K562 (cell line): Measurements from ENCODE around the gene GPX5. TPM values are rescaled to one million over a fixed set of nuclear protein-coding genes. Genes with fewer than 3 reads are reported as not detected.

Experiments
- CCNT2 ChIP-seq: IDR thresholded peaks from 2 replicates; pipeline ENCODE4 v1.6.1; 2011; ENCODE audit warnings: borderline replicate concordance, low read depth, mild to moderate bottlenecking, moderate library complexity, mixed read lengths, low read length; ENCODE audit not compliant: insufficient read length; ENCODE audit errors: extremely low read depth
- DIDO1 ChIP-seq: fragments of 450-650 bp; IDR thresholded peaks from 2 replicates; pipeline ENCODE4 v1.6.1; 2016; ENCODE audit warnings: low read depth, missing biosample characterization, missing genetic modification characterization
- E2F3 ChIP-seq: fragments of 250-450 bp; sonication (Bioruptor Pico); IDR thresholded peaks from 2 replicates; pipeline ENCODE4 v1.4.0; 2020; ENCODE audit warnings: mild to moderate bottlenecking
- EP300 ChIP-seq: IDR thresholded peaks from 2 replicates; pipeline ENCODE4 v1.6.1; 2012; ENCODE audit warnings: low read length, improper control_type of control experiment
- HDAC8 ChIP-seq: fragments of 450-650 bp; IDR thresholded peaks from 2 replicates; pipeline ENCODE4 v1.6.1; 2016; ENCODE audit warnings: mild to moderate bottlenecking, missing genetic modification characterization, moderate library complexity, missing compliant biosample characterization
- MAFK ChIP-seq: IDR thresholded peaks from 2 replicates; pipeline ENCODE4 v1.6.1; 2011; ENCODE audit warnings: low read length, improper control_type of control experiment
- POLR2A ChIP-seq: fragments of 450-650 bp; conservative IDR thresholded peaks from 2 replicates; pipeline ENCODE4 v1.6.1; 2016
- SMAD1 ChIP-seq: fragments of 150-350 bp; IDR thresholded peaks from 2 replicates; pipeline ENCODE4 v1.6.1; 2014; ENCODE audit warnings: low read length, low read depth; ENCODE audit not compliant: partially characterized antibody
- SMAD4 ChIP-seq: fragments of 250-450 bp; sonication (Bioruptor Pico); conservative IDR thresholded peaks from 2 replicates; pipeline ENCODE4 v1.8.0; 2021; ENCODE audit warnings: inconsistent platforms, mild to moderate bottlenecking, moderate library complexity
- TEAD4 ChIP-seq, 2 experiments: sonication (generic) in 1 of 2; formaldehyde crosslinking in 1 of 2; IDR thresholded peaks; 2 replicates each; pipeline versions ENCODE4 v1.6.1 to v1.8.0; 2012 to 2022; ENCODE audit warnings: borderline replicate concordance in 1 of 2, inconsistent platforms in 1 of 2, low read length in 1 of 2, mild to moderate bottlenecking in 1 of 2, missing genetic modification reagents in 1 of 2
- TGIF2 ChIP-seq: sonication (generic); formaldehyde crosslinking; IDR thresholded peaks from 2 replicates; pipeline ENCODE4 v1.8.1; 2022; ENCODE audit warnings: mild to moderate bottlenecking, missing genetic modification reagents, moderate library complexity
- ZNF224 ChIP-seq: sonication (generic); formaldehyde crosslinking; IDR thresholded peaks from 2 replicates; pipeline ENCODE4 v1.8.0; 2022; ENCODE audit warnings: mild to moderate bottlenecking, missing genetic modification reagents
- ZNF24 ChIP-seq: fragments of 450-650 bp; IDR thresholded peaks from 2 replicates; pipeline ENCODE4 v1.6.1; 2016
- polyA plus RNA-seq, 8 experiments: library from polyadenylated mRNA; depleted of rRNA in 4 of 8; stranded (reverse) in 5 of 8; unstranded in 3 of 8; fragments of >200 nt; fragmentation: Nextera tagmentation in 2 of 8; fragmentation: Illumina TruSeq in 1 of 8; extraction: Ambion mirVana in 2 of 8; extraction: Trizol in 1 of 8; gene quantifications; 2 replicates each; pipeline versions ENCODE4 v1.2.1 to v1.2.3, GENCODE V29; 2011 to 2014; ENCODE audit warnings: inconsistent platforms in 1 of 8, missing spikeins in 1 of 8
- total RNA-seq, 7 experiments: library from RNA; depleted of rRNA in 6 of 7; stranded (reverse); fragments of >200 nt in 6 of 7; fragmentation: Illumina TruSeq in 2 of 7; extraction: Trizol in 2 of 7; gene quantifications; 2 replicates each; pipeline versions ENCODE4 v1.2.1 to v1.2.3, GENCODE V29; 2011 to 2021; ENCODE audit warnings: low replicate concordance in 1 of 7
- TF ChIP-seq, protein P1 (sequence below), 2 experiments: fragments of 450-650 bp; formaldehyde crosslinking in 1 of 2; IDR thresholded peaks; 2 replicates each; pipeline versions ENCODE4 v1.4.0 to v1.6.1; 2014 to 2020; ENCODE audit warnings: mild to moderate bottlenecking in 2 of 2, borderline replicate concordance in 1 of 2, low read depth in 1 of 2
- TF ChIP-seq, protein P2 (sequence below): fragments of 450-650 bp; IDR thresholded peaks from 2 replicates; pipeline ENCODE4 v1.6.1; 2016; ENCODE audit warnings: borderline replicate concordance
- TF ChIP-seq, protein P3 (sequence below): IDR thresholded peaks from 3 replicates; pipeline ENCODE4 v1.6.1; 2011; ENCODE audit warnings: borderline replicate concordance, mild to moderate bottlenecking, moderate library complexity; ENCODE audit not compliant: insufficient read length; ENCODE audit errors: extremely low read depth

GPX5 gene
- total and polyA plus RNA-seq, 9 of the 15 experiments (the other 6 are each of a cell fraction or from before 2014, with no cell fraction given) = 0.07 to 0.18 (median 0.15) TPM; not detected in 6

DNA sequence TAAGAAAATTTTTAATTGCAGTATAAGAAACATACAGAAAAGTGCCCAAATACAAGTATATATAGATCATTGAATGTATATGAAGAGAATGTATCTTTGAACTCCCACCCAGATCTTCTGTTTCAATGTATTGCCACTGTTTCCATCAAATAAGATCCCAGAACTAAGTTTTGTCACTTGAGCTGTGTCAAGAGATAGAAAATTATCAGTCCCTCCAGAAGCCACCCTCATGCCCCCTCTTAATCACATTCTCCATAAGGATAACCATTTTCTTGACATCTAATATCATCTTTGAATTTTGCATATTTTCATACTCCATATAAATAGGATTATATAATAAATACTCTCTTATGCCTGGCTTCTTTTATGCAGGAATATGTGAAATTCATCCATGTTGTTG is 20.3 kb downstream of the GPX5 start (continued):
- TF ChIP-seq MAFK = no peak
- TF ChIP-seq ZNF24 = no peak
- no peak for TF ChIP-seq SMAD1
- TF ChIP-seq SMAD4 (CRISPR knock-in tag) = no peak
- TF ChIP-seq, protein P1, sequence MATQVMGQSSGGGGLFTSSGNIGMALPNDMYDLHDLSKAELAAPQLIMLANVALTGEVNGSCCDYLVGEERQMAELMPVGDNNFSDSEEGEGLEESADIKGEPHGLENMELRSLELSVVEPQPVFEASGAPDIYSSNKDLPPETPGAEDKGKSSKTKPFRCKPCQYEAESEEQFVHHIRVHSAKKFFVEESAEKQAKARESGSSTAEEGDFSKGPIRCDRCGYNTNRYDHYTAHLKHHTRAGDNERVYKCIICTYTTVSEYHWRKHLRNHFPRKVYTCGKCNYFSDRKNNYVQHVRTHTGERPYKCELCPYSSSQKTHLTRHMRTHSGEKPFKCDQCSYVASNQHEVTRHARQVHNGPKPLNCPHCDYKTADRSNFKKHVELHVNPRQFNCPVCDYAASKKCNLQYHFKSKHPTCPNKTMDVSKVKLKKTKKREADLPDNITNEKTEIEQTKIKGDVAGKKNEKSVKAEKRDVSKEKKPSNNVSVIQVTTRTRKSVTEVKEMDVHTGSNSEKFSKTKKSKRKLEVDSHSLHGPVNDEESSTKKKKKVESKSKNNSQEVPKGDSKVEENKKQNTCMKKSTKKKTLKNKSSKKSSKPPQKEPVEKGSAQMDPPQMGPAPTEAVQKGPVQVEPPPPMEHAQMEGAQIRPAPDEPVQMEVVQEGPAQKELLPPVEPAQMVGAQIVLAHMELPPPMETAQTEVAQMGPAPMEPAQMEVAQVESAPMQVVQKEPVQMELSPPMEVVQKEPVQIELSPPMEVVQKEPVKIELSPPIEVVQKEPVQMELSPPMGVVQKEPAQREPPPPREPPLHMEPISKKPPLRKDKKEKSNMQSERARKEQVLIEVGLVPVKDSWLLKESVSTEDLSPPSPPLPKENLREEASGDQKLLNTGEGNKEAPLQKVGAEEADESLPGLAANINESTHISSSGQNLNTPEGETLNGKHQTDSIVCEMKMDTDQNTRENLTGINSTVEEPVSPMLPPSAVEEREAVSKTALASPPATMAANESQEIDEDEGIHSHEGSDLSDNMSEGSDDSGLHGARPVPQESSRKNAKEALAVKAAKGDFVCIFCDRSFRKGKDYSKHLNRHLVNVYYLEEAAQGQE (IDR thresholded peaks at IDR 0.05; ENCODE audit: borderline replicate concordance) = no peak
- TF ChIP-seq, protein P1 (CRISPR knock-in tag; IDR thresholded peaks at IDR 0.05; ENCODE audit: low read depth) = no peak
- no peak for TF ChIP-seq E2F3 (CRISPR knock-in tag)
- TF ChIP-seq POLR2A = no peak
- TF ChIP-seq, protein P2, sequence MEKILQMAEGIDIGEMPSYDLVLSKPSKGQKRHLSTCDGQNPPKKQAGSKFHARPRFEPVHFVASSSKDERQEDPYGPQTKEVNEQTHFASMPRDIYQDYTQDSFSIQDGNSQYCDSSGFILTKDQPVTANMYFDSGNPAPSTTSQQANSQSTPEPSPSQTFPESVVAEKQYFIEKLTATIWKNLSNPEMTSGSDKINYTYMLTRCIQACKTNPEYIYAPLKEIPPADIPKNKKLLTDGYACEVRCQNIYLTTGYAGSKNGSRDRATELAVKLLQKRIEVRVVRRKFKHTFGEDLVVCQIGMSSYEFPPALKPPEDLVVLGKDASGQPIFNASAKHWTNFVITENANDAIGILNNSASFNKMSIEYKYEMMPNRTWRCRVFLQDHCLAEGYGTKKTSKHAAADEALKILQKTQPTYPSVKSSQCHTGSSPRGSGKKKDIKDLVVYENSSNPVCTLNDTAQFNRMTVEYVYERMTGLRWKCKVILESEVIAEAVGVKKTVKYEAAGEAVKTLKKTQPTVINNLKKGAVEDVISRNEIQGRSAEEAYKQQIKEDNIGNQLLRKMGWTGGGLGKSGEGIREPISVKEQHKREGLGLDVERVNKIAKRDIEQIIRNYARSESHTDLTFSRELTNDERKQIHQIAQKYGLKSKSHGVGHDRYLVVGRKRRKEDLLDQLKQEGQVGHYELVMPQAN = no peak
- peak; percentile 80 for TF ChIP-seq EP300
- no peak for TF ChIP-seq TGIF2 (CRISPR knock-in tag)
- peak; percentile 83 for TF ChIP-seq TEAD4 (IDR thresholded peaks at IDR 0.05; ENCODE audit: low read length)
- no peak for TF ChIP-seq TEAD4 (CRISPR knock-in tag; IDR thresholded peaks at IDR 0.05; ENCODE audit: borderline replicate concordance)
- TF ChIP-seq CCNT2 = peak; percentile 35
- TF ChIP-seq DIDO1 (tag) = no peak
- TF ChIP-seq, protein P3, sequence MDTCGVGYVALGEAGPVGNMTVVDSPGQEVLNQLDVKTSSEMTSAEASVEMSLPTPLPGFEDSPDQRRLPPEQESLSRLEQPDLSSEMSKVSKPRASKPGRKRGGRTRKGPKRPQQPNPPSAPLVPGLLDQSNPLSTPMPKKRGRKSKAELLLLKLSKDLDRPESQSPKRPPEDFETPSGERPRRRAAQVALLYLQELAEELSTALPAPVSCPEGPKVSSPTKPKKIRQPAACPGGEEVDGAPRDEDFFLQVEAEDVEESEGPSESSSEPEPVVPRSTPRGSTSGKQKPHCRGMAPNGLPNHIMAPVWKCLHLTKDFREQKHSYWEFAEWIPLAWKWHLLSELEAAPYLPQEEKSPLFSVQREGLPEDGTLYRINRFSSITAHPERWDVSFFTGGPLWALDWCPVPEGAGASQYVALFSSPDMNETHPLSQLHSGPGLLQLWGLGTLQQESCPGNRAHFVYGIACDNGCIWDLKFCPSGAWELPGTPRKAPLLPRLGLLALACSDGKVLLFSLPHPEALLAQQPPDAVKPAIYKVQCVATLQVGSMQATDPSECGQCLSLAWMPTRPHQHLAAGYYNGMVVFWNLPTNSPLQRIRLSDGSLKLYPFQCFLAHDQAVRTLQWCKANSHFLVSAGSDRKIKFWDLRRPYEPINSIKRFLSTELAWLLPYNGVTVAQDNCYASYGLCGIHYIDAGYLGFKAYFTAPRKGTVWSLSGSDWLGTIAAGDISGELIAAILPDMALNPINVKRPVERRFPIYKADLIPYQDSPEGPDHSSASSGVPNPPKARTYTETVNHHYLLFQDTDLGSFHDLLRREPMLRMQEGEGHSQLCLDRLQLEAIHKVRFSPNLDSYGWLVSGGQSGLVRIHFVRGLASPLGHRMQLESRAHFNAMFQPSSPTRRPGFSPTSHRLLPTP = no peak
- no peak for TF ChIP-seq HDAC8 (tag)
- TF ChIP-seq ZNF224 (CRISPR knock-in tag) = no peak
